ENCODE measurements around the gene NPC1. TPM values are rescaled to one million over a fixed set of nuclear protein-coding genes. Genes with fewer than 3 reads are reported as not detected.
A peak's percentile ranks its signal among the peaks of the same experiment; 100 is the strongest.
"Not testable (repeated sequence)": the region's sequence is repeated elsewhere in the genome, so short reads cannot be mapped to it uniquely, and the experiment has no call there.

The NPC1 gene
- total RNA-seq, 1 donor from 2014 or later: 28.6 TPM

DNA sequence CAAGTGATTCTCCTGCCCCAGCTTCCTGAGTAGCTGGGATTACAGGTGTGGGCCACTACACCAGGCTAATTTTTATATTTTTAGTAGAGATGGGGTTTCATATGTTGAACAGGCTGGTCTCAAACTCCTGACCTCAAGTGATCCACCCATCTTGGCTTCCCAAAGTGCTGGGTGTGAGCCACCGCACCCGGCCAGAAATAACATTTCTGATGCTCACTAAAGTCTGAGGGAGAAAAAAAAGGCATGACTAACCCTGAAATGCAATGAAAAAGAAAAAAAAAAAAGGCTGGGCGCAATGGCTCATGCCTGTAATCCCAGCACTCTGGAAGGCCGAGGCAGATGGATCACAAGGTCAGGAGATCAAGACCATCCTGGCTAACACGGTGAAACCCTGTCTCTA, 96.7 kb downstream of the NPC1 start:
- not testable (repeated sequence) for DNase-seq (ENCODE audit: low spot score)

DNA sequence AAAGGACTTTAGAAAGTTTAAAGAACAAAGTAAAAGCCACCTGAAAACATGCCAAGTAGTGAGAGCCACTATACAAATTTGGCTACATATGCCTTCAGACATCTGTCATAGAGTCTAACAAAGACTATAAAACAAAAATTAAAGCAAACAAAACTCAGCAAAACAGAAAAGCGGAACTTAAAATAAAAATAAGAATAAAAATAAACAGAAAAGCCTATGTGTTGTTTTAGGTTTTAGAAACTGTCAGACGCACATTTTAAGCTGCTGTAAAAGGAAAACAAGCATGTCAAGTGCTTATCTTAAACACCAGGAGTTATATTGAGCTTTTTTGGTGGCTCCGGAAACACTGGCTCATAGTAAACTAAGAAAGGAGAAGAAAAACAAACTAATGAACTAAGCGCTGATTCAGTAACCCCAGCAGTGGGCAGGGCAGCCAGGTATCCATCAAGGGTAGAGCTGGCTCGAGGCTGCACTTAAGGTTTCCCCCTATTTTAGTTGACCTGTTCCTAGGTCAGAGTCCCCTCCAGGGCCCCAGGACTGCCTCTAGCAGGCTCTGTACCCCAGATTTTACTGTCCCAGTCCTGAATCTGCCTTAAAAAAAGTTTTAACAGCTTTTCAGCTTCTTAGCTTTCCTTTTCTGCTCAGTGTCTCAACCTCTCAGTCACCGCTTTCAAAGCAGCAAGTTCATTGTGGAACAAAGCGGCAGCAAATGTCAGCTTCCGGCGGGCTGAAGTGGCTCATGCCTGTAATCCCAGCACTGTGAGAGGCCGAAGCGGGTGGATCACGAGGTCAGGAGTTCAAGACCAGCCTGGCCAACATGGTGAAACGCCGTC, 98.4 kb downstream of the NPC1 start:
- DNase-seq (ENCODE audit: low spot score): peak; percentile 38

DNA sequence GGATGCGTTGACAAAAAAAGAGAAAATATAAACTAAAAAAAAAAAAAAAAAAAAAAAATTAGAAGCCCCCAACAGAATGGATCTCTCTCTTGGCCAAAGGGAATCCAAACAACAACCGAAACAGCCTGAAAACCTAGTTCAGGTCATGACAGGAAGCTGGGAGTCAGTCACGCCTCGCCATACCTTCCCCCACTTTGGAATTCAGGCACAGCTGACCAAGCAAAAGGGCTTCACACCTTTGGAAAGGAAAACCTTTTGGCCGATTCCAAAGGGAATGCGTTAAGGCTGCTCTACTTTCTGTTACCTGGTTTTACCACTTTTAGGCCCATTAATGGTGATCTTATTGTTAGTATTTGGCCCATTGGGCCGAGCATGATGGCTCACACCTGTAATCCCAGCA, 100.9 kb downstream of the NPC1 start:
- no peak for DNase-seq (ENCODE audit: low spot score)

DNA sequence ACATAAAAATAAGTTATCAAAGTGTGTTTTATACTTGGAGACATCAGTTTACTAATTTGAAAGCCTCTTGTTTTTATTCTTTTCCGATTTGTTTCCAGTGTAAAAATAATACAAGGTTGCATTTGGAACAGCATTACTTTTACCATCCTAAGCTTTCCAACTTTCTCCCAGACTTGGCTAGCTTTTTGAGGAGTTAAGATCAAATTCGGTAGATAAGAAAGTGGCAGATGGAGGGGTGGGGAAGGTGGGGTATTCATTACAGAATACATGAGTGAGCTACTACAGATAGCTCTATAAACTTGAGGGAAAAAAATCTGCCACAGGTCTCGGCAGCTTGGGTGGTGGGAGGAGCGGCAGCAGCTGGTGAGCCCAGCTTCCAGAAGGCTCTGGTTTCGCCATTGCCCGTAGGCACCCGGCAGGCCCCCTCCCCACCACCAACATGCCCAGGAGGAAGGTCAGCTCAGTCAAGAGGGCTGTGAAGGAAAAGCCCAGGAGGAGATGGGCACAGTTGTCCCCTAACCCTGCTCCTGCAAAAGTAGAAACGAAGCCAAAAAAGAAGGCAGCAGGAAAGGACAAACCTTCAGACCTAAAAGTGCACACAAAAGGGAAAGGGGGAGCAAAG, 101.6 kb downstream of the NPC1 start:
- no peak for DNase-seq (ENCODE audit: low spot score)

Other genes with a start within 250 kb of the NPC1 start
- 108 TPM for gene RIOK3, start 133.2 kb downstream of the NPC1 start, total RNA-seq (ENCODE audit: insufficient read depth, low replicate concordance)
- 205 TPM for gene RMC1, start 83.0 kb downstream of the NPC1 start, total RNA-seq (ENCODE audit: insufficient read depth, low replicate concordance)
- gene ANKRD29, start 76.4 kb upstream of the NPC1 start, total RNA-seq (ENCODE audit: insufficient read depth, low replicate concordance): 16.9 TPM
- gene LAMA3, start 102.9 kb upstream of the NPC1 start, total RNA-seq (ENCODE audit: insufficient read depth, low replicate concordance): 50.6 TPM